SH-SY5Y (cell line): ENCODE data around the gene PDE4D.

Experiments used
- GATA2 ChIP-seq: IDR thresholded peaks from 2 replicates; pipeline ENCODE4 v1.6.1; 2011; ENCODE audit warnings: mild to moderate bottlenecking, low read depth, low read length
- GATA3 ChIP-seq: IDR thresholded peaks from 2 replicates; pipeline ENCODE4 v1.6.1; 2011; ENCODE audit warnings: low read depth, mild to moderate bottlenecking, low read length, moderate library complexity

GRCh38 chr5:59054963-59055528, 838.5 kb downstream of the PDE4D start:
- TF ChIP-seq GATA3 (no peak), GATA2 (no peak)
